Bronchial epithelial cell (primary cell): ENCODE results near the gene MGLL. TPM values are rescaled to one million over a fixed set of nuclear protein-coding genes. Genes with fewer than 3 reads are reported as not detected.
A peak's percentile ranks its signal among the peaks of the same experiment; 100 is the strongest.

ENCODE experiments used
- DNase-seq: peaks from one replicate; pipeline ENCODE4 v3.0.0-alpha.2; 2010; ENCODE audit warnings: low read depth
- FAIRE-seq: peaks from 2 replicates; lab custom pipeline; 2011; peaks lifted over from hg19 to GRCh38; lab: Jason Lieb, UNC
- H3K27me3 ChIP-seq: 2 replicates; pipeline ENCODE4 v1.5.1; 2011; ENCODE audit warnings: low read length; ENCODE audit not compliant: control insufficient read depth, insufficient read depth
- H3K36me3 ChIP-seq: 2 replicates; pipeline ENCODE4 v1.5.1; 2011; ENCODE audit warnings: low read length; ENCODE audit not compliant: control insufficient read depth, insufficient read depth
- H3K4me3 ChIP-seq: 2 replicates; pipeline ENCODE4 v1.5.1; 2011; ENCODE audit warnings: mild to moderate bottlenecking, low read depth, low read length, control low read depth
- total RNA-seq: library from RNA; depleted of rRNA; stranded (reverse); fragments of >200 nt; gene quantifications from 2 replicates; pipeline ENCODE4 v1.2.1, GENCODE V29; 2014
- TF ChIP-seq, protein P1 (sequence below): IDR thresholded peaks from 2 replicates; pipeline ENCODE4 v1.5.1; 2011; ENCODE audit warnings: mild to moderate bottlenecking, moderate library complexity, low read length, control low read depth, inconsistent platforms; ENCODE audit not compliant: insufficient read depth, severe bottlenecking

Gene MGLL
- total RNA-seq, 1 donor from 2014 or later: 25.5 TPM

GRCh38 chr3:127771746-127772145, 50.6 kb downstream of the MGLL start:
- H3K27me3 ChIP-seq: no peaks in the 10 kb centered on the region
- no peak for FAIRE-seq
- H3K4me3 ChIP-seq: no peak overlapping the region
- H3K36me3 ChIP-seq: no peaks in the 10 kb centered on the region
- no peak for DNase-seq
- TF ChIP-seq, protein P1, sequence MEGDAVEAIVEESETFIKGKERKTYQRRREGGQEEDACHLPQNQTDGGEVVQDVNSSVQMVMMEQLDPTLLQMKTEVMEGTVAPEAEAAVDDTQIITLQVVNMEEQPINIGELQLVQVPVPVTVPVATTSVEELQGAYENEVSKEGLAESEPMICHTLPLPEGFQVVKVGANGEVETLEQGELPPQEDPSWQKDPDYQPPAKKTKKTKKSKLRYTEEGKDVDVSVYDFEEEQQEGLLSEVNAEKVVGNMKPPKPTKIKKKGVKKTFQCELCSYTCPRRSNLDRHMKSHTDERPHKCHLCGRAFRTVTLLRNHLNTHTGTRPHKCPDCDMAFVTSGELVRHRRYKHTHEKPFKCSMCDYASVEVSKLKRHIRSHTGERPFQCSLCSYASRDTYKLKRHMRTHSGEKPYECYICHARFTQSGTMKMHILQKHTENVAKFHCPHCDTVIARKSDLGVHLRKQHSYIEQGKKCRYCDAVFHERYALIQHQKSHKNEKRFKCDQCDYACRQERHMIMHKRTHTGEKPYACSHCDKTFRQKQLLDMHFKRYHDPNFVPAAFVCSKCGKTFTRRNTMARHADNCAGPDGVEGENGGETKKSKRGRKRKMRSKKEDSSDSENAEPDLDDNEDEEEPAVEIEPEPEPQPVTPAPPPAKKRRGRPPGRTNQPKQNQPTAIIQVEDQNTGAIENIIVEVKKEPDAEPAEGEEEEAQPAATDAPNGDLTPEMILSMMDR: no peak

DNA sequence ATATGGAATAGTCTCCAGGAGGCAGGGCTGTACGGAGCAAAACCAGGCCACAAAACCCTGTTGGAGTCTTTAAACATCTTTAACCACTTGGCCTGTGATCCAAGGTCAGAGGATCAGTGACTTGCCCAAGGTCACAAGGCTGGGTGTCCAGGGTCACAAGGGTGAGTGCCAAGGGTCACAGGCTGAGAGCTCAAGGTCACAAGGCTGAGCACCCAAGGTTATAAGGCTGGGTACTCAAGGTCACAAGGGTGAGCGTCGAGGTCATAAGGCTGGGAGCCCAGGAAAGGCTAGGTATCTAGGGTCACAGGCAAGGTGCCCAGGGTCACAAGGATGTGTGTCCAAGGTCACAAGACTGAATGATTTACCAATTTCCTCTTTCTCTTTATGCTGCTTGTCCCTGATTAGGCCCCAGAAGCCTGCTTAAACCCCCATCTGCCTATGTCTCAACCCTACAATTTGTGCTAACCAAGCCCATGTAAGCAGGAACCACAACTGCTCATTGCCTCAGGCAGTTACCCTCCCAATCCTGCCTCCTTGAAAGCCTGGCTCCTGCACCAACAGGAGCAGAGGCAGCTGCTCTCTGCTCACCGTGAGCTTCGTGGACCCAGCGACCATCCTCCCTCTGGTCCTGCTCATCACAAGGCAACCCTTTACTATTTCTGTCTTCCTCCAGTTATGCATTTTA, 51.5 kb downstream of the MGLL start:
- TF ChIP-seq, protein P1: no peak
- FAIRE-seq (no peak), DNase-seq (no peak)
- Histone ChIP-seq H3K36me3 (no peaks in the 10 kb centered on the region), H3K27me3 (no peaks in the 10 kb centered on the region), H3K4me3 (no peak overlapping the region)

DNA sequence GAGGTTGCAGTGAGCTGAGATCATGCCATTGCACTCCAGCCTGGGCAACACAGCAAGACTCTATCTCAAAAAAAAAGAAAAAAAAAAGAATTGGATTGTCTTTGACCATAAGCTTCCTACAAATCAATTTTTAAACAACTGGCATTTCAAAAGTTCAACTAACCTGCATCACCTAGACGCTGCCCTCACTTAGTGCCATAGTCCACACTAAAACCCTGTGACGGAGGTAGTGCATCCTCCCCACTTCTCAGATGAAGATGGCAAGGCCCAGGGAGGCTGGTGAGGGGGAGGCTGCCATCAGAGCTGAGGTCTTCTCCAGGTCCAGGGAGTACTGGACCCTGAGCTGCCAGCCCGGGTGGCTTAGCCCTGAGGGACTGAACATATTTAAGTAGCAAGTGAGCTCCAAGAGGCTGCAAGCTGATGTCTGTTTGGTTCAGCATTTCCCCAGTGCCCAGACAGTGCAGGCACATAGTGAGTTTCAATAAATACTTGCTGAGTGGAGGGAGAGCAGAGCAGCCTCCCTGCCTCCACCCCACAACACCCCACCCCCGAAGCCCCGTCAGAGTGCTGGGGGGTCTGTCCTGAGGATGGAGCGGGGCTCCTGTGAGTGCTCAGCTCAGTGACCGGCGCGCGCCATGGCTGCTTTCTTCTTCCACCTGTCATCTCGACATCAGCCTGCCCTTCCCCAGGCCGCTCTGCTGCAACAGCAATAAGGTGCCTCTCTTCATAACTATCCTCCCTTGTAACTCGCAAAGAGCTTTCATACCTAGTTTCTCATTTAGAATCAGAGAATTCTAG, 52.8 kb downstream of the MGLL start:
- no peaks in the 10 kb centered on the region for H3K27me3 ChIP-seq
- H3K36me3 ChIP-seq: no peaks in the 10 kb centered on the region
- no peak overlapping the region for H3K4me3 ChIP-seq
- TF ChIP-seq, protein P1: no peak
- DNase-seq (no peak), FAIRE-seq (no peak)

DNA sequence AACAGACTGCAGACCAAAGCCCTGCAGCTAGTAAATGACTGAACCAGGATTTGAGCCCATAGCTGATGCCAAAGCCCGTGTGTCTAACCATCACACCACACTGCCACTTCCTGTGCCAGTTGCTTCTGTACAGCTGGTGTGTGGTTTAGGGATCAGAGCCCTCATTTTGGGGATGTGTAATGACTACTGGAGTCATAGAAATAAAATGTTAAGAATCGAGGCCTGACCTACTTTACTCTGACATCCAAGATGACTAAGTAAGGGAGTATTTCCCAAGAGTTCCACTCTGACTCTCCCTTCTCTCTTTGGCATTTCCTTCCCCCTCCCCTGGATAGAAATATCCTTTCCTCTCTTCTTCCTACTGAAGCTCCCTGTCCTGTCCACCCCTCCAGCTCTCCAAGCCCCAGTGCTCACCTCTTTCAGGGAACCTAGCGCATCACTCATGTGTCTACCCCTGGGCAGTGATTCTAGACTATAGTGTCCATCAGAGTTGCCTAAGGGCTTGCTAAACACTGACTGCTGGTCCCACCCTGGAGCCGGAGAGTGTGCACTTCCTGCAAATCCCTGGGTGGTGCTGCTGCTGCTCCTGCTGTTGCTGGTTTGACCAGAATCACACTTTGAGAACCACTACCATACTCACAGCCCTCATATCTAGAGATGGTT, 53.8 kb downstream of the MGLL start:
- Histone ChIP-seq H3K27me3 (no peaks in the 10 kb centered on the region), H3K4me3 (no peak overlapping the region), H3K36me3 (no peaks in the 10 kb centered on the region)
- TF ChIP-seq, protein P1: no peak
- FAIRE-seq (peak; percentile 88), DNase-seq (peak; percentile 95)

- Histone ChIP-seq H3K36me3 (peaks cover 1% of the 10 kb centered on the region), H3K27me3 (no peaks in the 10 kb centered on the region), H3K4me3 (no peak overlapping the region)
- TF ChIP-seq, protein P1: no peak
- DNase-seq (no peak), FAIRE-seq (no peak)
Observed at GRCh38 chr3:127767126-127767525, 55.2 kb downstream of the MGLL start.
